Cerebellar nuclear complex (tissue), 1 donor: ENCODE results near the gene APCDD1L.

ENCODE experiments used
- DNase-seq, 2 experiments: peaks; one replicate each; lab custom pipeline; 2025; lab: John Stamatoyannopoulos, UW

The APCDD1L gene

DNA sequence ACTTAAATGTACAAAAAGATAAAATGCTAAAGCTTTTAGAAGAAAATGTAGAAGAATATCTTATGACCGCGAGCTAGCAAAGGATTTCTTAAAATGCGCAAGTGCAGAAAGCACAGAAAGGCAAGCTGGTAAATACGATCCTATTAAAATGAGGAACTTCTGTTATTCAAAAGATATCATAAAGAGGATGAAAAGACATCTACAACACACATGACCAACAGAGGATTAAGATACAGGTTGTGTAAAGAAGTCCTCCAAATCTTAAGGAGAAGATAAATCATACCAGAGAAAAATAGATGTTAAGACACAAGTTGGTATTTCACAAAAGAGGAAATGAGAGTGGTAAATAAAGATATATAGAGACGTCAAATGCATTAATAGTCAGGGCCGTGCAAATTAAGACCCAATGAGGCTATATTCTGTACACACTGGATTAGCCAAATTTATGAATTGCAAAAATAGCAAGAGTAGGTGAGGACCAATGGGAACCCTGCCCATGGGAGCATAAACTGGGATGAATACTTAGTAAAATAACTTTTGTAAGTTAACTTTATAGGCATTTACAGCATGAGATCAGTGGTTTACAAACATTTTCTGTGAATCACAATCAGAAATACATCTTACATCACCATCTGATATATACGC is 23.0 kb downstream of the APCDD1L start:
- no peak for DNase-seq

DNA sequence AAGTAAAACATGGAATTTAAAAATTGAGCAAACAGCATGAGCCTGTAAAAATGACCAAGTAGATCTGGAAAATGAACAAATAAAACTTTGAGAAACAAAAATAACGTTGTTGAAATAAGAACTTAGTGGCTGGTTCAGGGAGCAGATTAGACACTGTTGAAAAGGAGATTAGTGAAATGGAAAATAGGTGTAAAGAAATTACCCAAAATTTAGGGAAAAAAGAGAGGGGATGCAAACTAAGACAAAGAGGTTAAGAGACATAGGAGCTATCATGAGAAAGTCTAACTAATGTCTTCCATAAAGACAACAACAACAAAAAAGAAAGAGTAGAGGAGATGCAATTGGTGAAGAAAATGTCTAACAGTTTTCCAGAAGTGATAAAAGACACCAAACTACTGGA is 29.0 kb downstream of the APCDD1L start:
- no peak for DNase-seq

DNA sequence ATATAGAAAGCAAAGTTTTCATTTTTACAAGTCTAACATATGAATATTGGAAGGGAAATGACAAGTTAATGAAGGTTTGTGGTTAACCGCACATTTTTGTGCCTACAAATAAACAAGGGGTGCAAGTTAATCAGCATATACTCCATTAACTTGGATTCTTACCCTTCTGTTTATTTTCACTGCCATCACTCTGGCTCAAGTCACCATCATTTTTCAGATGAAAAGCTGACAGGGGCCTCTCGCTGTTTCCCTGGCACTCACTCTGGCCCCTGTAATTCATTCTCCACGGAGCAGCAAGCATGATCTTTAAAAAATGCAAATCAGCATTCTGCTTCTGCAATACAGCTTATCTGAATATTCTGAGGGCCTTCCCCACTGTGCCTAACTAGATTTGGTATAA is 29.8 kb downstream of the APCDD1L start:
- no peak for DNase-seq

DNA sequence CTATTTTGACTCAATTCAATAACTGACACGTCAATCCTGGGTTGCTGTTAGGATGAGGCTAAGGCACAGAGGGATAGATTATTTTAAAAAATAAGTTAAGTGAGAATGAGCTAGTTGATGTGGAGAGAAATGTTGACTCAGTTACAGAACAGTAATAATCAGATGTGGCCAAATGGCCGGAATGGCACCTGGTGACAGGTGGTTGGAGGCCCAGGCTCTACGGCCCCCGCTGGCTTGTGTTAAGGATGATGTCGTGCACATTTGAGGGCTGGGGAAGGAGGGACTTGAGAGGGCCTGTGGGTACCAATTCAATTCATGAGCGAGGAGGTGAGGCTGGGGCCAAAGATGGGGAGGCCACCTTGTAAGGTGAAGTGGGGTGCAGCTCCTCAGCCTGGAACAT is 31.7 kb downstream of the APCDD1L start:
- no peak for DNase-seq

DNA sequence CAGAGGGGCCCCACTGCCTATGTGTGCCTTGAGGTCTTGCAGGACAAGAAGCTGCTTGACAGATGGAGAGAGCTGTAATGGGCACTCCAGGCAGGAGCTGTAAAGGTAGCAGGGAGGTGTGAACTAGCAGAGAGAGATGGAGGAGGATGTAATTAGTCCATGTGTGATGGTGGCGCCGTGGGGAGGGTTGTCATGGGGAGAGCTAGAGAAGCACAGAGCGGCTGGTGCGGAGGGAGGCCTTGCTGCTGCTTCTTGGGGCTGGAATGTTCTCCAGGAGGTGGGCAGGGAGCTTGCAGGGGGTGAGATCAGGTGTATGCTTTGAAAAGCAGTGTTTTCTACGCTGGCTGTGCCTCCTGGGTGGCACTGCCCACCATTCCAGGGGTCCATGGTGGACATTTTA is 32.1 kb downstream of the APCDD1L start:
- no peak for DNase-seq

DNA sequence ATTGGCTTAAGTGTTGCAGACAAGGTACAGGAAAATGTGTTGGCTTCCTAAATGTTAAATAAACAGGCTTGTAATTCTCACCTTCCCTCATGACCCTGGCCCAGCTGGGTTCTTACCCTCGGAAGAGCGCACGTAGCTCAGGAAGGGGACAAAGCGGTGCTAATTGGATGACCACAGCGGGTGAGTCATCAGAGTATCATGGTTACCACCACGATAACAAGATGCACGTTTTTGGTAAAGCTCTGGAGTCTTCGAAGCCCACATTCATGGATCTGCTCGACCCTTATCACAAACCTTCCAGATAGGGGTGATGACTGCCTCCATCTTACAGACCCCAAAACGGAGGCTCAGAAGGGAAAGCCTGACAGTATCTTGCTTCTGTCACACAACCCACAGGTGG is 32.8 kb downstream of the APCDD1L start:
- no peak for DNase-seq

DNA sequence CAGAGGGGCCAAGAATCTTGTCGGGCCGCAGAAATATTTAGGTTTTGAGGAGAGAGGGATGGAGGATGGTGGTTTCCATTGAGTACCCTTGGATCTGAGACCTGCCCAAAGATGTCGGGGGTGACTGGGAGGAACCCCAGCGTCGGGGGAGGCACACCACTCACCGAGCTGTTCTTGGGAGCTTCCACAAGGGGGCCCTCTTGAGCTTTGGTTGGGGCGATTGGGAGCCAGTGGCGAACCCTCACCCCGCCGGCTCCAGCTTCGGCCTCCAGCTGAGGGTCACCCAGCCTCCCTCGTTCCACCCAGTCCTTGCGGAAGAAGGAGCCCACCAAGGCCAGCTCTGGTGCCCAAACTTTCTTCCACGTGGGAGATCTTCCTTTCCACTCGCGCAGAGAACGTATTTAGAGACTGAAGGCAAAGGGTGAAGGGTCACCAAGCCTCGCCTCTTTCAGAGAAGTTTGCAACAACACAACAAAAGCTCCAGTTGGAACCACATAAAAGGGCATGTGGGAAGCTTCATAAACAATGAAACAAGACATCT is 33.6 kb downstream of the APCDD1L start:
- no peak for DNase-seq

DNA sequence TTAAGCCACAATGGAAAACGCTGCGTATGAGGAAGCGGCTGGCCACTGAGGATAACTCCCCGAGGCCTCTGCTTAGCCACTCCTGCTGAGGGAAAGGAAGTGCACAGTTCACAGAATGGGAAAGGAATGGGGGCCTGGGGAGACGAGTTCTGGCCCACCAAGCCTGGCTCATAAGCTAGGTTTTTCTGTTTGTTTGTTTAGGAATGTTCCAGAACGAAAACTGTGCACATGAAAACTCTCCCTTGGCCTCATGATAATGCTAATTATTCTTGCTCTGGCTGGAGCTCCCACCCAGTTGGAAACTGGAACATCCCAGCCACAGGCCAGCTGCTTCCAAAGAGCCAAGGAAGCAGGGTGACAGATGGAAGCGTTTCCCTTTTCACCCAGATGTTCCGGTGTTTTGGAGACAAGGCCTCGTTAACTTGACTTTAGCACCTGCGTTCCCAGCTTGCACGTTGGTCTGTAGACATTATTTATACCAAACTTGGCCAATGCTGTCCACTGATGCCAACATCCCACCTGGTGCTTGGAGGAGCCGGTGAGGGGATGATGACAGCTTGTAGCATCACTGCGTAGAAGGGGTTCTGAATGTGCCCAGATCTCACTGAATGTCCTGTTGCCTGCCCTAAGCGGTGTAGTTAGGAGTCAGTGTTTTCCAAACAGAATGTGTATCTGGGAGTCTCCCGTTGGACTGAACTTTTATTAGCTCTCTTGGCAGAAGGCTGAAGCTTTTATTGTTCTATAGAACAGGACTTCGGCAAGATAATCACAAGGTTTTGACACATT is 34.5 kb downstream of the APCDD1L start:
- DNase-seq: no peak

DNA sequence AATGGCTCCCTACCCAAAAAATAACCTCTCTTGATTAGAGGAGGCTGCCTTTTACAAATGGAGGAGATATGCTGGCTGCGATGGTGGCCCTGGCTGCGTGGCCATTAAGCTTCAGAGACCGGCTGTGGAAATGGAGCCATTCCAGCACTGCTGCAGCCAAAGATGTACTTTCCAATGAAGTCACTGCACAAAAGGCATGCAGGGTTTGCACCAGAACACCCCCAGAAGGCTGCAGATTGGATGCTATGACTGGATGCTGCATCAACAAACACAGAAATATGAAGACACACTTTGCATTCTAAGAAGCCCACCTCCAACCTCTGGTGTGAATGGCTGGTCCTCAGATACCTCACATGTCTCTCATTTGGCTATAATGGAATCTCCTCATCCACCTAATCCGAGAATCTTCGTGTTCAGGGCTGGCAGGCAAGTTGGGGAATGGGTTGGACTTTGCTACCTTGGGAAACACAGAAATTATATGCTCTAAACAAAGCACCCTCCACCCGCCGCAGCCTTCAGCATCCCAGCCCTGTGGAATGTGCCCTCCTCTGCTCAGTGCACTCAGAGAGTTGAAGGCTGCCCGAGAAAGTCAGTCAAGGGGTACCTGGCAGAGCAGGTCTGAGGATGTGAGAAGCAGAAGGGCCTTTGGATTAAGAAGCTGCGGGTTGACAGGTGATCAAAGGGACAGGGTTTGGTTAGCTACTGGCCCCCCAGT is 35.3 kb downstream of the APCDD1L start:
- DNase-seq: no peak

DNA sequence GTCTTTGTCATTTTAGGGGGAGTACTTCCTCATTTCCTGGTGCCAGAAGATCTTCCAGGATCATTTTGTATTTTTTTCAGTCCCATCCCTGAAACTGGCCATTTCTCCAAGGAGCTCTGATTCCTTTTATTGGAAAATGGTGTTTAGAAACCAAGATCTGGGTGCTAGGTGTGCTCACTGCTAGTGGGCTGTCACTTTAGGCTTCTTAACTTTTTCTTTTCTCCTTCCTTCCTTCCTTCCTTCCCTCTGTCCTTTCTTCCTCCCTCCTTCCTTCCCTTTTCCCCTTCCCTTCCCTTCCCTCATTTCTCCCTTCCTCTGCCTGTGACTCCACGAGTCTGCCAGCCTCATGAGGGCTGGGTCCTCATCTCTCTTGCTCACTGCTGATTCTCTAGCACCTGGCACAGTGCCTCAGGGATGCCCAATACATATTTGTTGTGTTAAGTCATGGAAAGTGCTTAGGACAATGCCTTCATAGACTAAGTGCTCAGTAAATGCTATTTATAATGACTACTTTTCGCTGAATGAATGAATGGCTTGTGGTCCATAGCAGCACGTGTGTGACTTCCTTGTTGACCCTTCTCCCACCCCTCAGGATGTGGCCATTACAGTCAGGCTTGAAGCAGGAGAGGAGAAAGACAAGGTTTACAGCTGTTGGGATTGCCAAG is 36.9 kb downstream of the APCDD1L start:
- DNase-seq: no peak

DNA sequence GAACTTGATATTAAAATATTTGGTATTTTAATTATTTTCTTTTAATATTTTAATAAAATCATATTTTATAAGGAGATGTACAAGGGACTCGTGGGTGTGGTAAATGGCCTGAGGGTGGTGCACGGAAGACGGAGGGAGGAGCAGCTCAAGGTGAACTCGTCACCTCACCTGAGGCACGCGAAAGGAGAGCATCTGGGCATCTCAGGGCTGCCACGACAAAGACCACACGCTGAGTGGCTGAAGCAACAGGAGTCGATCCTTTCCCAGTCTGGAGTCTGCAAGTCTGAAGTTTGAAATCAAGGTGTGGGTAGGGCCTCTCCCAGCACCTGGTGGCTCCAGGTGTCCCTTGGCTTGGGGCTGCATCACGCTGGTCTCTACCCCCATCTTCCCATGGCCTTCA is 39.7 kb downstream of the APCDD1L start:
- no peak for DNase-seq

DNA sequence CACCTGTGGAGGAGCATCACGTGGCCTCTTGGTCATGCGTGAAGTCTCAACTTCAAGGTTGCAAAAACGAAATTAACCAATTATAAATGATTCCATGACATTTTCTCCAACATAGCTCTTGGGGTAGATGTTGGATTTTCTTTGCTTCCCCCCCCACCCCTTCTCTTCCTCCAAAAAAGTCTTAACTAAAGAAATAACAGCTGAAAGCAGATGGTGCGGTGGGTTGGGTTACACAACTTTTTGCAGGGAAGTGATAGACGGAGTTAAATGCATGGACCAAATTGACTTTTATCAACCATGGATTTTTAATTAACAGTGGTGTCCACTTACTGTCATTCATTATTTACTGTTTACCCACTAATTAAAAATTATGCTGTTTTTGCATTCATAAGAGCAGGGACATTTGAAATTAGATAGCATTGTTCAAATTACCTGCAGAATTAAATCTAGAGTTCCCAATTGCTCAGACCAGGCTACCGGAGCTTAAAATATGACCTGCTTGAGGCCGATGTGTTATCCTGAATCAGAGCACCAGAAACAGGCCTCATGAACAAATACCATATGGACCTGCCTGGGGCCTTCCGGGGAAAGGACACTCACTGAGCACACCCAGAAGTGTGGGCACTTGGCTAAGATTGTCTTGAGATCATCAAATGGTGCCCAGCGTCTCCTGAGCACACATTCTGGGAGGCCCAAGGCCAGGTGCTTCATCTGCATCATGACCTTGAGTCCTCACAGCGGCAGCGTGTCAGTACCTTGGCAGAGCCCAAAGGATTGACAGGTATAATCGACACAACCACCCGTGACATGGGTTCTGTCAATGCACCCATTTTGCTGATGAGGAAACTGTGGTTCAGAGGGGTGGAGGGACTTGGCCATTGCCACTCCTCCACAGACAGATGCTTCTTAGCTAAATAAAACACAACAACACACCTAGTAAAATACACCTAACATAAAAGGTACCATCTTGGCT is 41.5 kb downstream of the APCDD1L start:
- no peak for DNase-seq

DNA sequence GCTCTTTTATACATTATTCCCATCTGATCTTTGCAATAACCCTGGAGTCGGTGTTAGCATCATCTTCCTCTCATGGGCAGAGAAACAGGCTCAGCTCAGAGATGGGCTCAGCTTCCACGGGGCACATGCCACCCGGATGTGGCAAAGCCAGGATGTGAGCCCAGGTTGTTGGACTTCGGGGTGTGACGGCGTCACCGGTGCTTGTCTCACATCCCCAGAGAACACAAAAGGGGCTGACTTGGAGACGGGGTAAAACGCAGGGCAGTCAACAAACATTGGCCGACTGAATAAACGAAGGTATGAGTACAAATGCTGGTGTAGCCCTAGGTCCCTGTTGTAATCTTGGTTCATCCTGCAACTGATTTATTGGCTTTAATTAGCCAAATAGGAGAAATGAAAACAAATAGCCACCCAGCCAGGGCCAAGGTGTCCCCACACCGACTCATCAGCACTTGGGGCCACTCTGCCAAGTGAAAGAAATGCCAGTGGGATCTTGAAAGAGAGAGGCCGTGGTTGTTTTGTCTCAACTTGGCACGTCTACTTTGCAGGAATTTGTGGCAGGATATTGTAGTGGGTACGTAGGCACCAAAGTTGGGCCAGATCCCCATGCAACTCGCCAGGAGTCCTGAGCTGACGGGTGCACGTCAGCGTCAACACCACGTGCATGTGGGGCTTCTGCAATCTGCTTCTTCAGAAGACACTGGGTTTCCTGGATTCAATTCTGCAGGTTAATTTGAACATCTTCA is 42.8 kb downstream of the APCDD1L start:
- DNase-seq: no peak

DNA sequence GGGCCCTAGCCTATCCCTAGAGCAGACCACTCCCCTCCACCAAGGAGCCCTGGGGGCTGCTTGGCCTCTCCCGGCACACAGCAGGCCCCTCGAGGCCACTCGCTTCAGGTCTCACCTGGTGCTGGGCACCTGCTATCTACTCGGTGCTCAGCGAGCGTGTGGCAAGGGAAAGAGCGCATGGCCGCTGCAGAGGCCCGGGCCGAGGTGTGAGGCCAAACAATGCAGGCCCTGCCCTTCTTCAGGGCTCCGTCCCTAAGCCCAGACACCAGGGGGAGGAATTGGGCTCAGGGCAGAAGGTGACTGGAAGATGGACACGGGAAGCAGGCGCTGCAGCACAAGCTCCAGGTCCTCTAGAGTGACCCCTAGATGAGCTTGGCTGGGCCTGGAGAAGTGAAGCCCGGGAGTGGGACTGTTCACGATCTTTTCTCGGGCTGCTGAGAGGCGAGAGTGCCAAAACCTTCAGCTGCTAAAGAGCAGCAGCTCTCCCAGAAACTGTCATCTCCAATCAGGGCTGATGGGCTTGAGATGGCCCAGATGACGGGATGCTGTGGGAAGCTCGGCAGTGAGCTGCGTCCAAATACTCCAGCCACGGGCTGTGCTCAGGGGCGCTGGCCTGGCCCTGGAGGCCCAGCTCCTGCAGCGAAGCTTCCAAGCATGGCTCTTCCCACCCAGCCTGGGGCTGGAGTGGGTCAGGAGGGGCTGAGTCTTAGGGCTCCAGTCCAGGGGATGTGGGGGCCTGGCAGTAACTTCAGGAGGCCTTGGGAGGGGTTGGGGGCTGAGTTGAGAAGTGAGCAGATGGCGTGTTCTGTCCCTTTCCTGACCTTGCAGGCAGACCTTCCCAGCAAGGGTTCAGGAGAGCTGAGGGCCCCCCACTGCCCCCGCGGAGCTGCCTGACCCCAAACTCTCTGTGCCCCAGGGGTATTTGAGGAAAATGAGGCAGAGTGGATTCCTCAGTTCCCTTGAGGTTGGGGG is 43.7 kb downstream of the APCDD1L start:
- peak; percentile 34 to 59 for DNase-seq

DNA sequence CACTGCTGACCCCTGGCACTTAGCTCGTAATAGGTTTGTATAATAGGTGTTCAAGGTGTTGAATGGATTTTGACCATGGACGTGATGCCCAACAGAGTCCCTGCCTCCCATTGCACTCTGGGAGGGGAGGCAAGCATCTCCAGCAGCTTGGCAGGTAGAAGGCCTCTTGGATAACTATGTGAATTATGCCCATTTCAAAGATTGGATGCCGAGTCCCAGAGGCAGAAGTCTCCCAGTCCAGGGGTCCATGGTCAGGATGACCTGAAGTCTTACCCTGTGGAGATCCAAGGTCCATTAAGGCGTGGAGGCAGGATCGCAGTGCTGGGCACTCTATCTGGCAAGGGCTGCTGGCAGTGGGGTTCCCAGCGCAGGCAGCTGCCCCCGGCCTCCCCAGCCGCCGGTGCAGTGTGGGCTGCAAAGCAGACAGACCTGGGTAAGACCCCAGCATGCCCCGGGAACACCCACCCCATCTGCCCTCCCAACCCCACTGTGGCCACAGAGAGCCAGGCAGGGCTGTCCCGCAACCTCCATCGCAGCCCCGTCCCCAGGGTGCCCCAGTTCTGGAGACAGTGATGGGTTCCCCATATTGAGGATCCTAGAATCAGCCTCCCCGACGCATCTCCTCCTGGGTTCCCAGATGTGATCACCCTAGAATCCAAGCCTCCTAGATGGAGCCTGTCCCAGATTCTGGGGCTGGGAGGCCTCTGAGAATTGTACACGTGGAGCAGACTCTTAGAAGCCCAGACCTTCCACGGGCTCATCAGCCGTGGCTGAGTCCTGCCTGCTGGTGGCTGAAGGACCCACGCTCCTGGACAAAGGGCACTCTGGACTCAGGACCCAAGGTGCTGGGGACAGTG is 44.6 kb downstream of the APCDD1L start:
- no peak for DNase-seq

DNA sequence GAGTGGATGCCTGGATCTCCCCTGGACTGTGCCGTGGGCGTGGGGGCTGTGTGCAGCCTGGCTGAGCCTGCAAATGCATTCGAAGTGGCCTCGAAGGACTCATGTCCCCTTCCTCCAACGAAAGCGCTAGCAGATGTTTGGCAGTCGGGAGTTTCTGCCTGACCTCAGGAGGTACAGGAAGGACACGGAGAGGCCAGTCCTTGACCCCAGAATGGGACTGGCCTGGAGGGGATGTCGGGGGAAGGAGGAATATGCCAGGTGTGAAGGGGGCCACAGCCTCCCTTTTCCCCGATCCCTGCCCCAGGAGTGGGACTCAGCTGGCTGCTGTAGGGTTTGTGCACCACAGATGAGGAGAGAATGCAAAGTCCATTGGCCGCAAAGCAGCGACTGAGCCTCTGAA is 45.6 kb downstream of the APCDD1L start:
- DNase-seq: no peak

DNA sequence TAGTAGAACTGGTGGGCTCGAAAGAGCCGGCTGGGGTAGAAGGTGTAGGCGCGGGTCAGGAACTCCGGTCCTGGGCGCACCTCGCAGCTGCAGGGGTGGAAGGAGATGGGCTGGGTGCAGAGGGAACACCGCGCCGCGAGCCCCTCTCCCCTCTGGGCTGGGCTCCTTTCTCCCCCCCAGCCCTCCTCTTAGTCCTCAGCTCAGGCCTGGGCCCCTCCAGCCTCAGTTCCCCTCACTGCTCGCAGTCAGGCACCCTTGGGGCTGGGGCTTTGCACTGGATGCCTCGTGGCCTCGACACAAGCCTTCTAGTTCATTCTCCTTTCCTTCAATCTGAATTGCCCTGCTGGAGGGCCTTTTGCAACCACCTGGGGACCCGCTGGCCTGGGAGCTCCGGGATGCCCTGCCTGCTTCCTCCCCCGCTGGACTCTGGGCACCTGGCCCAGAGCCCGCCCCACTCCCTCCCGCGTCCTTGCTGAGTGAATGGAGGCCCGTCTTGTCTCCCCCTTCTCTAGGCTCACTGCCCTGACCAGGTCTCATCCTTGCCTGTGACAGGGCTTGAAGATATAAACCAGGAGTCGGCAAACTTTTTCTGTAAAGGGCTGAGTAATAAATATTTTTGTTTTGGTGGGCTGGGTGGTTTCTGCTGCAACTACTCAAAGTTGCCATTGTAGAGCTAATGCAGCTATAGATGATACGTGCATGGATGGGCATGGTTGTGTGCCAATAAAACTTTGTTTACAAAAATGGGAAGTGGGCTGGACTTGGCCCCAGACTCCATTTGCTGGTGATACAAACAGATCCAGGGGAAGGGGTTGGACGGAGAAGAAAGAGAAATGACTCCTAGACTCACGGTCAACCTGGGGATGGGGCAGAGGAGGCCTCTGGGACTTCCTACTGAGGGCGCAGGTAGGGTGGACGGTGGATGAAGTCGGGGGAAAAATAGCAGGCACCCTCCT is 47.3 kb downstream of the APCDD1L start:
- no peak for DNase-seq
